ENCODE measurements around the gene ABCC6.
"Not testable (repeated sequence)": the region's sequence is repeated elsewhere in the genome, so short reads cannot be mapped to it uniquely, and the experiment has no call there.

DNA sequence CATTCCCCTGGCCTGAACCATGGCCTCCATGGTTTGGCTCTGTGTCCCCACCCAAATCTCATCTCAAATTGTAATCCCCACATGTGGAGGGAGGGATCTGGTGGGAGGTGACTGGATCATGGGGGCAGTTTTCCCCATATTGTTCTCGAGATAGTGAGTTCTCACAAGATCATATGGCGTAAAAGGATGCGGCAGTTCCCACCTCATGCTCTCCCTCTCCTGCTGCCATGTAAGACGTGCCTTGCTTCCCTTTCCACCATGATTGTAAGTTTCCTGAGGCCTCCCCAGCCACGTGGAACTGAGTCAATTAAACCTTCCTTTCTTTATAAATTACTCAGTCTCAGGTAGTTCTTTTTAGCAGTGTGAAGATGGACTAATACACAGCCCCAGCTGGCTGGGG lies 61.5 kb downstream of the ABCC6 start:
- TF ChIP-seq, protein P1, sequence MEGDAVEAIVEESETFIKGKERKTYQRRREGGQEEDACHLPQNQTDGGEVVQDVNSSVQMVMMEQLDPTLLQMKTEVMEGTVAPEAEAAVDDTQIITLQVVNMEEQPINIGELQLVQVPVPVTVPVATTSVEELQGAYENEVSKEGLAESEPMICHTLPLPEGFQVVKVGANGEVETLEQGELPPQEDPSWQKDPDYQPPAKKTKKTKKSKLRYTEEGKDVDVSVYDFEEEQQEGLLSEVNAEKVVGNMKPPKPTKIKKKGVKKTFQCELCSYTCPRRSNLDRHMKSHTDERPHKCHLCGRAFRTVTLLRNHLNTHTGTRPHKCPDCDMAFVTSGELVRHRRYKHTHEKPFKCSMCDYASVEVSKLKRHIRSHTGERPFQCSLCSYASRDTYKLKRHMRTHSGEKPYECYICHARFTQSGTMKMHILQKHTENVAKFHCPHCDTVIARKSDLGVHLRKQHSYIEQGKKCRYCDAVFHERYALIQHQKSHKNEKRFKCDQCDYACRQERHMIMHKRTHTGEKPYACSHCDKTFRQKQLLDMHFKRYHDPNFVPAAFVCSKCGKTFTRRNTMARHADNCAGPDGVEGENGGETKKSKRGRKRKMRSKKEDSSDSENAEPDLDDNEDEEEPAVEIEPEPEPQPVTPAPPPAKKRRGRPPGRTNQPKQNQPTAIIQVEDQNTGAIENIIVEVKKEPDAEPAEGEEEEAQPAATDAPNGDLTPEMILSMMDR (tag by site-specific recombination; IDR thresholded peaks at IDR 0.05), result not testable (repeated sequence)
- TF ChIP-seq ZNF785 (tag by site-specific recombination; IDR thresholded peaks at IDR 0.05); KLF10 (tag by site-specific recombination; IDR thresholded peaks at IDR 0.05); ZNF292 (tag by site-specific recombination; IDR thresholded peaks at IDR 0.05; ENCODE audit: borderline replicate concordance, low read depth); ZNF558 (tag by site-specific recombination; IDR thresholded peaks at IDR 0.05); ZNF521 (tag by site-specific recombination; IDR thresholded peaks at IDR 0.05); ZNF10 (tag by site-specific recombination; IDR thresholded peaks at IDR 0.05); ZNF830 (tag by site-specific recombination; IDR thresholded peaks at IDR 0.05; ENCODE audit: low read depth); ZNF623 (tag by site-specific recombination; IDR thresholded peaks at IDR 0.05): not testable (repeated sequence)
- TF ChIP-seq, protein P2, sequence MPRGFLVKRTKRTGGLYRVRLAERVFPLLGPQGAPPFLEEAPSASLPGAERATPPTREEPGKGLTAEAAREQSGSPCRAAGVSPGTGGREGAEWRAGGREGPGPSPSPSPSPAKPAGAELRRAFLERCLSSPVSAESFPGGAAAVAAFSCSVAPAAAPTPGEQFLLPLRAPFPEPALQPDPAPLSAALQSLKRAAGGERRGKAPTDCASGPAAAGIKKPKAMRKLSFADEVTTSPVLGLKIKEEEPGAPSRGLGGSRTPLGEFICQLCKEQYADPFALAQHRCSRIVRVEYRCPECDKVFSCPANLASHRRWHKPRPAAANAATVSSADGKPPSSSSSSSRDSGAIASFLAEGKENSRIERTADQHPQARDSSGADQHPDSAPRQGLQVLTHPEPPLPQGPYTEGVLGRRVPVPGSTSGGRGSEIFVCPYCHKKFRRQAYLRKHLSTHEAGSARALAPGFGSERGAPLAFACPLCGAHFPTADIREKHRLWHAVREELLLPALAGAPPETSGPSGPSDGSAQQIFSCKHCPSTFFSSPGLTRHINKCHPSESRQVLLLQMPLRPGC (tag by site-specific recombination; IDR thresholded peaks at IDR 0.05), result not testable (repeated sequence)
- TF ChIP-seq, protein P3, sequence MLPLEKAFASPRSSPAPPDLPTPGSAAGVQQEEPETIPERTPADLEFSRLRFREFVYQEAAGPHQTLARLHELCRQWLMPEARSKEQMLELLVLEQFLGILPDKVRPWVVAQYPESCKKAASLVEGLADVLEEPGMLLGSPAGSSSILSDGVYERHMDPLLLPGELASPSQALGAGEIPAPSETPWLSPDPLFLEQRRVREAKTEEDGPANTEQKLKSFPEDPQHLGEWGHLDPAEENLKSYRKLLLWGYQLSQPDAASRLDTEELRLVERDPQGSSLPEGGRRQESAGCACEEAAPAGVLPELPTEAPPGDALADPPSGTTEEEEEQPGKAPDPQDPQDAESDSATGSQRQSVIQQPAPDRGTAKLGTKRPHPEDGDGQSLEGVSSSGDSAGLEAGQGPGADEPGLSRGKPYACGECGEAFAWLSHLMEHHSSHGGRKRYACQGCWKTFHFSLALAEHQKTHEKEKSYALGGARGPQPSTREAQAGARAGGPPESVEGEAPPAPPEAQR (tag by site-specific recombination; IDR thresholded peaks at IDR 0.05), result not testable (repeated sequence)
- TF ChIP-seq, protein P4, sequence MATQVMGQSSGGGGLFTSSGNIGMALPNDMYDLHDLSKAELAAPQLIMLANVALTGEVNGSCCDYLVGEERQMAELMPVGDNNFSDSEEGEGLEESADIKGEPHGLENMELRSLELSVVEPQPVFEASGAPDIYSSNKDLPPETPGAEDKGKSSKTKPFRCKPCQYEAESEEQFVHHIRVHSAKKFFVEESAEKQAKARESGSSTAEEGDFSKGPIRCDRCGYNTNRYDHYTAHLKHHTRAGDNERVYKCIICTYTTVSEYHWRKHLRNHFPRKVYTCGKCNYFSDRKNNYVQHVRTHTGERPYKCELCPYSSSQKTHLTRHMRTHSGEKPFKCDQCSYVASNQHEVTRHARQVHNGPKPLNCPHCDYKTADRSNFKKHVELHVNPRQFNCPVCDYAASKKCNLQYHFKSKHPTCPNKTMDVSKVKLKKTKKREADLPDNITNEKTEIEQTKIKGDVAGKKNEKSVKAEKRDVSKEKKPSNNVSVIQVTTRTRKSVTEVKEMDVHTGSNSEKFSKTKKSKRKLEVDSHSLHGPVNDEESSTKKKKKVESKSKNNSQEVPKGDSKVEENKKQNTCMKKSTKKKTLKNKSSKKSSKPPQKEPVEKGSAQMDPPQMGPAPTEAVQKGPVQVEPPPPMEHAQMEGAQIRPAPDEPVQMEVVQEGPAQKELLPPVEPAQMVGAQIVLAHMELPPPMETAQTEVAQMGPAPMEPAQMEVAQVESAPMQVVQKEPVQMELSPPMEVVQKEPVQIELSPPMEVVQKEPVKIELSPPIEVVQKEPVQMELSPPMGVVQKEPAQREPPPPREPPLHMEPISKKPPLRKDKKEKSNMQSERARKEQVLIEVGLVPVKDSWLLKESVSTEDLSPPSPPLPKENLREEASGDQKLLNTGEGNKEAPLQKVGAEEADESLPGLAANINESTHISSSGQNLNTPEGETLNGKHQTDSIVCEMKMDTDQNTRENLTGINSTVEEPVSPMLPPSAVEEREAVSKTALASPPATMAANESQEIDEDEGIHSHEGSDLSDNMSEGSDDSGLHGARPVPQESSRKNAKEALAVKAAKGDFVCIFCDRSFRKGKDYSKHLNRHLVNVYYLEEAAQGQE (tag by site-specific recombination; IDR thresholded peaks at IDR 0.05), result not testable (repeated sequence)
- TF ChIP-seq, protein P5, sequence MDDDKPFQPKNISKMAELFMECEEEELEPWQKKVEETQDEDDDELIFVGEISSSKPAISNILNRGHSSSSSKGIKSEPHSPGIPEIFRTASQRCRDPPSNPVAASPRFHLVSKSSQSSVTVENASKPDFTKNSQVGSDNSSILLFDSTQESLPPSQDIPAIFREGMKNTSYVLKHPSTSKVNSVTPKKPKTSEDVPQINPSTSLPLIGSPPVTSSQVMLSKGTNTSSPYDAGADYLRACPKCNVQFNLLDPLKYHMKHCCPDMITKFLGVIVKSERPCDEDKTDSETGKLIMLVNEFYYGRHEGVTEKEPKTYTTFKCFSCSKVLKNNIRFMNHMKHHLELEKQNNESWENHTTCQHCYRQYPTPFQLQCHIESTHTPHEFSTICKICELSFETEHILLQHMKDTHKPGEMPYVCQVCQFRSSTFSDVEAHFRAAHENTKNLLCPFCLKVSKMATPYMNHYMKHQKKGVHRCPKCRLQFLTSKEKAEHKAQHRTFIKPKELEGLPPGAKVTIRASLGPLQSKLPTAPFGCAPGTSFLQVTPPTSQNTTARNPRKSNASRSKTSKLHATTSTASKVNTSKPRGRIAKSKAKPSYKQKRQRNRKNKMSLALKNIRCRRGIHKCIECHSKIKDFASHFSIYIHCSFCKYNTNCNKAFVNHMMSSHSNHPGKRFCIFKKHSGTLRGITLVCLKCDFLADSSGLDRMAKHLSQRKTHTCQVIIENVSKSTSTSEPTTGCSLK (tag by site-specific recombination; IDR thresholded peaks at IDR 0.05), result not testable (repeated sequence)
